ACC112 (cell line): ENCODE results near the gene THAP8.

ENCODE experiments used
- H2AFZ ChIP-seq: fragments of 200-600 bp; sonication (generic); one replicate; pipeline ENCODE4 v1.6.0; 2017; ENCODE audit warnings: antibody characterized with exemption, low read length; ENCODE audit not compliant: unreplicated experiment
- H3K27ac ChIP-seq: fragments of 200-600 bp; sonication (generic); 2 replicates; pipeline ENCODE4 v1.5.1; 2014; ENCODE audit warnings: low read depth, mild to moderate bottlenecking, antibody characterized with exemption, low read length, moderate library complexity
- H3K27me3 ChIP-seq: fragments of 200-600 bp; sonication (generic); 2 replicates; pipeline ENCODE4 v1.6.1; 2014; ENCODE audit warnings: mild to moderate bottlenecking, antibody characterized with exemption, low read length, moderate library complexity, mixed read lengths; ENCODE audit not compliant: insufficient read depth
- H3K36me3 ChIP-seq: fragments of 200-600 bp; sonication (generic); 2 replicates; pipeline ENCODE4 v1.6.1; 2016; ENCODE audit warnings: mild to moderate bottlenecking, antibody characterized with exemption, low read length, moderate library complexity, mixed read lengths; ENCODE audit not compliant: insufficient read depth
- H3K4me1 ChIP-seq: fragments of 200-600 bp; sonication (generic); one replicate; pipeline ENCODE4 v1.6.1; 2016; ENCODE audit warnings: low read length, mixed read lengths; ENCODE audit not compliant: insufficient read depth, unreplicated experiment, control insufficient read depth
- H3K4me3 ChIP-seq: fragments of 200-600 bp; sonication (generic); 2 replicates; pipeline ENCODE4 v1.5.1; 2014; ENCODE audit warnings: mild to moderate bottlenecking, low read depth, low read length
- H3K79me2 ChIP-seq: fragments of 200-600 bp; sonication (generic); one replicate; pipeline ENCODE4 v1.6.0; 2016; ENCODE audit warnings: low read length; ENCODE audit not compliant: control insufficient read depth, unreplicated experiment, insufficient read depth

THAP8 gene

DNA sequence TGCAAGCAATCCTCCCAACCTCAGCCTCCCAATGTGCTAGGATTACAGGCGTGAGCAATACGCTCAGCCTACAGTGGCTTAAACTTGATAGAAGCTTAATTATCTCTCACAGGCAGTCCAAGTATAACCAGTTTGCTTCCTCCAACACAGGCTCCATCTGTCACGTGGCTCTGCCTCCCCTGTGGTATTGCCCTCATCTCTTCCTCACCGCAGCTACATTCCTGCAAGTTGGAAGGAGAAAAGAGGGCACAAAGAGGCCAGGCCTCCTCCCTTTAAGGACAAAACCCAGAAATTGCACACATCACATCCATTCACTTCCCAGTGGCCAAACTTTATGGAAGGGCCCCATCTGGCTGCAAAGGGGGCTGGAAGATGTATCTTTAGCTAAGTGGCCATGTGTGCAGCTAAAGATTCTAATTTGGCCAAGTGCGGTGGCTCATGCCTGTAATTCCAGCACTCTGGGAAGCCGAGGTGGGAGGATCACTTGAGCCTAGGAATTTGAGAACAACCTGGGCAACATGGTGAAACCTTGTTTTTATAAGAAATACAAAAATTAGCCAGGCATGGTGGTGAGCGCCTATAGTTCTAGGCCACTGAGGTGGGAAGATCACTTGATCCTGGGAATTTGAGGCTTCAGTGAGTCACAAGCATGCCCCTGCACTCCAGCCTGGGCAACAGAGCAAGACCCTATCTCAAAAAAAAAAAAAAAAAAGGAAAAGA is 62.2 kb downstream of the THAP8 start:
- Histone ChIP-seq H3K4me3 (no peak overlapping the region), H3K79me2 (peaks cover 13% of the 10 kb centered on the region), H3K4me1 (no peaks in the 10 kb centered on the region), H3K27me3 (peaks cover 12% of the 10 kb centered on the region), H2AFZ (no peak overlapping the region), H3K36me3 (no peaks in the 10 kb centered on the region), H3K27ac (no peak overlapping the region)

DNA sequence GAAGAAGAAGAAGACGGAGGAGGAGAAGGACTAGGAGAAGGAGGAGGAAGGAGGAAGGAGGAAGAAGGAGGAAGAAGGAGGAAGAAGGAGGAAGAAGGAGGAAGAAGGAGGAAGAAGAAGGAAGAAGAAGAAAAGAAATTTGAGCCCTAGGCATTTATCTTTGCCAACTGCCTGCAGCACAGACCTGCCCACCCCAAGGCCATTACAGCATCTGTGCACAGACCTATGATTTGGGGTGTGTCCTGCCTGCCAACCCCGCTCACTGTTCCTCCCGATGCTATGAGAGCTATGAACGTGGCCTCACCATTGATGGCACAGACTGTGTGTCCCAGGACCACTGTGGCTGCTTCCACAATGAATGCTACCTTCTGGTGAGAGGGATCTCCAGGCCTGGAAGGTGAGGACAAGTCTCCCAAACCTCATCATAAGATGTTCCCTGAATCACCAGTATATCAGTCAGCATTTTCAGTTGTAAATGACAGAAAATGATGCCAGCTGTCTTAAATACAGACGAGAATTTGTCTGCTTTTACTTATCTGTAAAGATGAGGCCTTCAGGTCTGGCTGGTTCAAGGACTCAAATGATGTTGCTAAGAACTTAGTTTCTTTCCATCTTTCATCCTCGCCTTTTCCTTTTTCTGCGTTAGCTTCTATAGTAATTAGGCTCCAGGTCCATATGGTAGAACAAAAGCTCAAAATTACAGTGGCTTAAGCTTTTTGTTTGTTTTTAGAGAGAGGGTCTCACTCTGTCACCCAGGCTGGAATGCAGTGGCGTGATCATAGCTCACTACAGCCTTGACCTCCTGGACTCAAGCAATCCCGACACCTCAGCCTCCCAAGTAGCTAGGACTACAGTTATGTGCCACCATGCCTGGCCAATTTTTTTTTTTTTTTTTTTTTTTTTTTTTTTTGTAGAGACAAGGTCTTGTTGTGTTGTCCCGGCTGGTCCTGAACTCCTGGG is 63.0 kb downstream of the THAP8 start:
- H3K27me3 ChIP-seq, result peaks cover 20% of the 10 kb centered on the region
- H3K4me1 ChIP-seq, result no peaks in the 10 kb centered on the region
- H2AFZ ChIP-seq, result no peak overlapping the region

DNA sequence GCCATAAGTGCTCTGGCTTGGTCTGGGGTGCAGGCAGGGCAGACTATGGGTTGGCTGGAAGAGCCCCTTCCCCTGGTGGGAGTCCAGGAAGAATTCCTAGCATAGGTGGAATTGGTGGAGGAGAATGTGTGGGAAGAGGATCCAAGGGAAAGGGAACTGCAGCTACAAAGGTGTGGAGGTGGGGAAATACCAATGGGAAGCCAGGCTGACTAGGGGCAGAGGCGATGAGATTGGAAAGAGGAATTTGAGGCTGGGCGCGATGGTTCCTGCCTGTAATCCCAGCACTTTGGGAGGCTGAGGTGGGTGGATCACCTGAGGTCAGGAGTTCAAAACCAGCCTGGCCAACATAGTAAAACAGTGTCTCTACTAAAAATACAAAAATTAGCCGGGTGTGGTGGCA is 63.9 kb downstream of the THAP8 start:
- H3K4me1 ChIP-seq, result no peaks in the 10 kb centered on the region
- H3K4me3 ChIP-seq, result no peak overlapping the region
- H3K27me3 ChIP-seq, result peaks cover 21% of the 10 kb centered on the region
- H3K36me3 ChIP-seq, result no peaks in the 10 kb centered on the region
- no peak overlapping the region for H3K27ac ChIP-seq
- H2AFZ ChIP-seq, result no peak overlapping the region
- no peaks in the 10 kb centered on the region for H3K79me2 ChIP-seq

More for the DNA sequence above, 63.0 kb downstream of the THAP8 start:
- H3K79me2 ChIP-seq, result peaks cover 7% of the 10 kb centered on the region
- no peaks in the 10 kb centered on the region for H3K36me3 ChIP-seq
- H3K4me3 ChIP-seq, result no peak overlapping the region
- H3K27ac ChIP-seq, result no peak overlapping the region

DNA sequence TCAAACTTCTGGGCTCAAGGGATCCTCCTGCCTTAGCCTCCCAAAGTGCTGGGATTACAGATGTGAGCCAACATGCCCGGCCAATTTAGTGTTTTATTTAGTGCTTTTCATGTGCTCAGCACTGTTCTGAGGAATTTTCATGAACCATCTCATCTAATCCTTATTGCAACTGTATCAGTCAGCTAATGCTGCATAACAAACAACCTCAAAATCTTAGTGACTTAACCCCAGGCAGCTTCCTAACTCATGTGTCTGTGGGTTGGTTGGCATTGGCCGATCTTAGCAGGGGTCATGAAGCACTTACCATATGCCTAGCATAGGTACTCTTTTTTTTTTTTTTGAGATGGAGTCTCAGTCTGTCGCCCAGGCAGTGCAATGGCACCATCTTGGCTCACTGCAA is 65.3 kb downstream of the THAP8 start:
- H2AFZ ChIP-seq, result no peak overlapping the region
- H3K4me3 ChIP-seq, result no peak overlapping the region
- no peaks in the 10 kb centered on the region for H3K36me3 ChIP-seq
- H3K4me1 ChIP-seq, result no peaks in the 10 kb centered on the region
- H3K27me3 ChIP-seq, result peaks cover 21% of the 10 kb centered on the region
- H3K79me2 ChIP-seq, result no peaks in the 10 kb centered on the region
- no peak overlapping the region for H3K27ac ChIP-seq

DNA sequence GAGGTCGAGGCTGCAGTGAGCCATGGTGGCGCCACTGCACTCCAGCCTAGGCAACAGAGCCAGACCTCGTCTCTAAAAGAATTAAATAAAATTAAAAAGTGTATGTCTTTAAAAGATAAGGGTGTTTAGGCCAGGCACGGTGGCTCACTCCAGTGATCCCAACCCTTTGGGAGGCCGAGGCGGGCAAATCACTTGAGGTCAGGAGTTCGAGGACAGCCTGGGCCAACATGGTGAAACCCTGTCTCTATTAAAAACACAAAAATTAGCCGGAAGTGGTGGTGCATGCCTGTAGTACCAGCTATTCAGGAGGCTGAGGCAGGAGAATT is 66.6 kb downstream of the THAP8 start:
- H3K27ac ChIP-seq, result no peak overlapping the region
- H2AFZ ChIP-seq, result no peak overlapping the region
- no peaks in the 10 kb centered on the region for H3K36me3 ChIP-seq
- peaks cover 26% of the 10 kb centered on the region for H3K27me3 ChIP-seq
- no peaks in the 10 kb centered on the region for H3K4me1 ChIP-seq
- H3K79me2 ChIP-seq, result no peaks in the 10 kb centered on the region
- H3K4me3 ChIP-seq, result no peak overlapping the region

DNA sequence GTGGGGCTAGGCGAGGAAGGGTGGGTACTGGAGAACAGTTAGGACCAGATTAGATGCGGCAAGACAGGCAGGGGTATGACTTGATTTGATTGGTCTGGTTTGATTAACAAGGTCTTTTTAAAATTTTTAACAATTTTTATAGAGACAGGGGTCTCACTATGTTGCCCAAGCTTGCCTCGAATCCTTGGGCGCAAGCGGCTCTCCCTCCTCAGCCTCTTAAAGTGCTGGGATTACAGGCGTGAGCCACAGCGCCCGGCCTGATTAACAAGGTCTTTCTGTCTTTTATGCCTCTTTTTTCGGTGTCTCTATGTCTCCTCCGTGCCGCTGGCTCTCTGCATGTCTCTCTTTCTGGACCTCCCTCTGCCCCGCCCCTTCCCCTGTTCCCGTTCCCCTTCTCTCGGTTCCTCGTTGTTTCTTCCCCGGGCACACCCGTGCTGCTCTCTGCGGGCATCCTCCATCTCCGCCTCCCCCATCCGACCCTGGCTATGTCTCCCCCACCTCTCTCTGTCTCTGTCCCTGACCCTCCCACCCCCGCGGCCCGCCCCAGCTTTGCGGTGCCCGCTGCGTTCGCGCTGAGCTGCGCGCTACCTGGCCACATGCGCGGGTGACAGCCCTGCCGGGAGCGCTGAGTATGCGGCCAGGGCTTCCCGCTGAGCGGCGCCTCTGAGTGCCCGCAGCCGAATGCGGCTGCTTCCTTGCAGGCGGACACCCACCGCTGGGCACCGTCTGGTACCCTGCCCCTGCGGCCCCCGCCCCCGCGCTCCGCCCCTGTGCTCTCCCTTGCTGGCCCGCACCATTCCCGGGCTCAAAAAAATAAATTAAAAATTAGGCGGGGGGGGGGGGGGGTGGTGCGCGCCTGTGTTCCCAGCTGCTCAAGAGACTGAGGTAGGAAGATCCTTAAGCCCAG is 67.2 kb downstream of the THAP8 start:
- peak overlapping the region; percentile 57 for H3K4me3 ChIP-seq

DNA sequence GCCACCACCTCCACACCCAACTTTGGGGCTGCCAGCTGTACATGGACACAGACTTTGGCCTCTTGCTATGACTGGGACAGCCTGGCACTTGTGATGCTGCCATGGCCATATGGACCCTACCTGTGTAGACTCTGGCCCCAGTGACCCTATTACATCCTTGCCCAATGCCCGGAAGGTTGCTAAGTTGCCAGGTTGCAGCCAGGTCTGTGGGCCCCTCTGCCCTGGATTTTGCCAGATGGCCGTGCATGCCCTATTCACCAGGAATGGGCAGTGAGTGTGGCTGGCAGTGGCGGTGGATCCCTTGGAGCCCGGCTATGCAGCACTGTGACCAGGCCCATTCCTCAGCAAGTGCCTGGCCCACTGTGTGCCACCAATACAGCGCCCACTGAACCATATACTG is 68.0 kb downstream of the THAP8 start:
- H3K4me1 ChIP-seq, result no peaks in the 10 kb centered on the region
- H3K27me3 ChIP-seq, result peaks cover 26% of the 10 kb centered on the region
- H3K27ac ChIP-seq, result no peak overlapping the region
- no peaks in the 10 kb centered on the region for H3K79me2 ChIP-seq
- no peak overlapping the region for H2AFZ ChIP-seq
- H3K4me3 ChIP-seq, result no peak overlapping the region
- no peaks in the 10 kb centered on the region for H3K36me3 ChIP-seq

More for the DNA sequence above, 67.2 kb downstream of the THAP8 start:
- no peak overlapping the region for H3K27ac ChIP-seq
- H3K4me1 ChIP-seq, result no peaks in the 10 kb centered on the region
- H3K79me2 ChIP-seq, result no peaks in the 10 kb centered on the region
- H2AFZ ChIP-seq, result no peak overlapping the region
- H3K36me3 ChIP-seq, result no peaks in the 10 kb centered on the region
- H3K27me3 ChIP-seq, result peaks cover 26% of the 10 kb centered on the region
